ENCODE data around the gene CIC.

CIC gene

DNA sequence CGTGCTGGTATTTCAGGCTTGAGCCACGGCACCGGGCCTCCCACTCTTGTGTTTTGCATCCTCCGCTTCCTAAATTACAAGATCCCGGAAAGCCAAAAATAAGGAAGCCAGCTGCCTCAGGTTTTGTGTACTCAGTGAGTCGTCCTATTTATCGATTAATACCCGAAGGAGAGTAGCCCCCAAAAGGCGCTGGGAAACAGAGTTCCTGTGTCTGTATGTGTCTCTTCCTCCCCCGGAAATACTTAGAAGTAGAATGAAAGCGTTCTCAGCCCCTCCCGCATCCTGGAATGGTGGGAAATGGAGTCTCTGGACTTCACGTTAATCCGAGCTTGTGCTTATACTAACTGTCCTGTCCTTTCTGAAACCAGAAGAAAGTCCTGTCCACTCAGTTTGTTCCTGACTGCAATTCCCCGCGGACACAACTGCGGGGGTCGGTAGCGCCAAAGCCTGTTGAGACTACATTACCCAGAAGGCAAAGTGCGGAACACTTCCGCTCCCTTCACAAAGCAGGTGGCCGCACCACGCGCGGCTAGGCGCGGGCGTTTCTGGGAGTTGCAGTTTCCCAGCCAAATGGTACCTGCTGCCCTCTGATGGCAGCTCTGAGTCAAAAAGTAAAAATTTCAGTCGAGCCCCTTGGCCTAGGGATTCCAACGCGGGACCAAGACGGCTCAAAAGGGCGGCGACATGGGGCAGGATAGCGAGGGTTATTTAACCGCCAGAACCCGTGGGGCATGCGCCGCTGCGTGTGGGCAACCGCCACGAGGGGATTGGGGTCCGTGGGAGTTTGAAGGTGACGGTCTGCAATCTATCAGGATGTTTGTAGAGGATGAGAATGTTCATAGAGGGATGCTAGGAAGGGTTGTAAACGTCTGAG lies 24.5 kb upstream of the CIC start:
- no peak for DNase-seq

DNA sequence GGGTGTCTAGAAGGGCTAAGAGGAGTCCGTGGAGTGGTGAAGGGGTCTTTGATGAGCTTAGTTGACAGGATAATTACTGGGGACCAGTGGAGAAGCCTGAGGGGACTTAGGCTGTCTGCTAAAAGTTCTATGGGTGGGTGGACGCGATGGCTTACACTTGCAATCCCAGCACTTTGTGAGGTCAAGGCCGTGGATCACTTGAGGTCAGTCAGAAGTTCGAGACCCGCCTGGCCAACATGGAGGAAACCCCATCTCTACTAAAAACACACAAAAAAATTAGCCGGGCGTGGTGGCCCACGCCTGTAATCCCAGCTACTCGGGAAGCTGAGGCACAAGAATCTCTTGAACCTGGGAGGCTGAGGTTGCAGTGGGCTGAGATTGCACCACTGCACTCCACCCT lies 23.8 kb upstream of the CIC start:
- DNase-seq = no peak

GRCh38 chr19:42246143-42246921 lies 22.7 kb upstream of the CIC start:
- DNase-seq = no peak

- no peak for DNase-seq
Measured at GRCh38 chr19:42246922-42247639, 22.0 kb upstream of the CIC start.

GRCh38 chr19:42247640-42248199 lies 21.3 kb upstream of the CIC start:
- DNase-seq = no peak

DNA sequence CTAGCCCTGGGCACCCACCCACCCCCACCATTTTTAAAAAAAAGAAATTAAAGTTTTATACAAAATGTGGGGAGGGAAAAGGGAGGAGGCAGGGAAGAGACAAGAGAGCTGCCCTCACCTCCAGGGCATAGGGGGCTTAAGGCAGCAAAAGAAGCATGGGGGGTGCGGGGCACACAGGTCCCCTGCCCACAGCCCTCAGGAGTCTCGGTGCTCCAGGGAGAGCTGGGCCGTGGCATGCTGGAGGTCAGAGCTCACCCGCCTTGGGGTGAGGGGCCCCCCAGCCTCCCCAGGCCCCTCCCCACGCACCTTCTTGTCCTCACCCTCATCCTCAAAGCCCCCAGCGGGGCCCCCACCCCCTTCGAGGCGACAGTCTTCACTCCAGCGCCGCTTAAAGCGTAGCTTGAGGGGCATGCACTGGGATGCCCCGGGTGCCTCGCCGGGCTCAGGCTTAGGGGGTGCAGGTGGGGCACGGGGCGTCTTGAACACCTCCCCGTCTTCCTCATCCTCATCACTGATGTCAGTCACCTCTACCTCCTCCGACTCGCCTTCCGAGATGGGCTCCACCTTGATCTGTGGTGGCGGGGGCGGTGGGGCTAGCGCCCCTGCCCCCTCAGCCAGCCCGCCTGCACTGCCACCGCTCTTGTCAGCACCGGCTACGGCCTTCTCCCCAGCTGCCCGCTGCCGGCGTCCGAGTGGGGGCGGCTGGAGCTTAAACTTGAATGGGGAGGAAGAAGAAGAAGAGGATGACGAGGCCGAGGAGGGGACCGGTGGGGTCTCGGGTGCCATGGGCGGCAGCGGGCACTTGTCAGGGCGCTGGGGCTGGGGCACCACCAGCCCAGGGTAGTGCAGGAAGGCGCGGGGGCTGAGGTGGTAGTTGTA lies 20.5 kb upstream of the CIC start:
- DNase-seq = no peak

- DNase-seq = no peak
Measured at GRCh38 chr19:42249149-42249750, 19.8 kb upstream of the CIC start.

- DNase-seq = no peak
Measured at GRCh38 chr19:42249769-42250168, 19.3 kb upstream of the CIC start.

GRCh38 chr19:42250183-42250665 lies 18.8 kb upstream of the CIC start:
- DNase-seq = no peak

DNA sequence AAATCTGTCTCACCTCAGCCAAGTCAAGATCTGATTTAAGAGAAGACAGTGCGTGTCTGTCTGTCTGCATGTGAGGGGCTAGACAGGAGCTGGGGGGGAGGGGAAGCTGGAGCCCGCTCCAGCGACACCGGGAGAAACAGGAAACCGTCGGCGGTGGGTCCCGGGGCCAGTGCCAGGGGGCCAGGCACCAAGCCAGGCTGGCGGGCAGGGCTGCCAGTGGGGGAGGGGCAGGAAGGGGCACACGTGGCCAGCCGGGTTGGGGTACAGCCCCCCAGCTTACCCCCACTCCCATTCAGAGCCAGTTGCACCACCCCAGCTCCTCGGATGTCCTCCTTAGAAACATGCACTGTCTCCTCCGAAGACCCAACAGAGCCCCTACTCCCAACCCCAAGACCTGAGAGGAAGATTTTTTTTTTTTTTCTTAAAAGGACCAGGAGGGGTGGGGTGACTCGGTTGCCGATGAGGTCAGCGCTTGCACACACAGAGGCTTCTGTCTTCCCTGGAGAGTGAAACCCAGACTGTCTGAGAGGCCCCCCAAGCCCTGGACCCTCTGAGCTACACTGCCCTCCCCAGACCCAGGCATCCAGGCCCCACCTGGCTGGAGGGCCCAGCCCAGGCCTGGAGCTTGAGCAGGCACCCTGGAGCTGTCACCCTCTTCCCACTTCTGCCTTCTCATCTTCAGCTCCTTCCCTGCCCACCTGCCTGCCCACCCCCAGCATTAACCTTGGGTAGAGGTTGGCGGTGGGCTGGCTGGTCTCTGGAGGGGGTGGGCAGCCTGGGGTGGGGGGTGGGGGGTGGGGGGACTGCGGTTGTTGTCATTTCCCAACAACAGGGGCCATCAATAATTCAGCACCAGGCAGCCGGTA lies 18.2 kb upstream of the CIC start:
- DNase-seq = no peak

- DNase-seq = no peak
Measured at GRCh38 chr19:42251572-42252358, 17.3 kb upstream of the CIC start.

- no peak for DNase-seq
Measured at GRCh38 chr19:42252365-42253244, 16.4 kb upstream of the CIC start.

DNA sequence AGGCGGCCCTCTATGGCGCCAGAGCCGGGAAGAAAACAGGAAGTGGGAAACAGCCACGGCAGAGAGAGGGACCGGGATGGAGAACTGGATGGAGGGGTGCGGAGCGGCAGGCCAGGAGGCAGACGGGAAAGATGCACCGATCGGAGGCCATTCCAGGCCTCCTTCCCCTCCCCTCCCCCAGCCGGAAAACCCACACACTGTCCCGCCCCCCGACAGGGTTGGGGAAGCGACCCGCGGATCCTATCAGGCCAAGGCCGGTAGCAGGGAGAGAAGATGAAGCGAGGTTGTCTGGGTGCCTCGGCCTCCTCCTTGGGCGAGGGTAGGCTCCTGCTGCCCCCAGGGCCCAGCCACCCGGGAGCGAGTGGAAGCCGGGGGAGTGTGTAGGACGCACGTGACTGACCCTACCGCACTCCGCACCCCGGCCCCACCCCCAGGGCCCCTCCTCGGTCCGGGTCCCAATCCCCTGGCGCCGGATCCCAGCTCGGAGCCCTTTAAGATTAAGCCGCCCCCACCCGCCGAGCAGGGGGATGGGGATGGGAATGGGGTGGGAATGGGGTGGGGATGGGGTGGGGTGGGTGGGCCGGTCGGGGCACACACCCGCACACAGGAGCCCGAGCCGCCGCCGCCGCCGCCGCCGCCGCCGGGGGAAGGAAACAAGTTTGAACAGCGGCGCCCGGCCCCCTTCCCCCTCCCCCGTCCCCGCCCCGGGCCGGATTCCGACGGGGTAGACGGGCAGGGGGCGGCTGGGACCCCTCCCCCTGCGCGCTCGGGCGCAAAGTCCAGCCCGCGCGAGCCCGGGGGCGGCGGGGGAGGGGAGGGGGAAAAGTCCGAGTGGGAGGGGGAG lies 15.6 kb upstream of the CIC start:
- DNase-seq = no peak

DNA sequence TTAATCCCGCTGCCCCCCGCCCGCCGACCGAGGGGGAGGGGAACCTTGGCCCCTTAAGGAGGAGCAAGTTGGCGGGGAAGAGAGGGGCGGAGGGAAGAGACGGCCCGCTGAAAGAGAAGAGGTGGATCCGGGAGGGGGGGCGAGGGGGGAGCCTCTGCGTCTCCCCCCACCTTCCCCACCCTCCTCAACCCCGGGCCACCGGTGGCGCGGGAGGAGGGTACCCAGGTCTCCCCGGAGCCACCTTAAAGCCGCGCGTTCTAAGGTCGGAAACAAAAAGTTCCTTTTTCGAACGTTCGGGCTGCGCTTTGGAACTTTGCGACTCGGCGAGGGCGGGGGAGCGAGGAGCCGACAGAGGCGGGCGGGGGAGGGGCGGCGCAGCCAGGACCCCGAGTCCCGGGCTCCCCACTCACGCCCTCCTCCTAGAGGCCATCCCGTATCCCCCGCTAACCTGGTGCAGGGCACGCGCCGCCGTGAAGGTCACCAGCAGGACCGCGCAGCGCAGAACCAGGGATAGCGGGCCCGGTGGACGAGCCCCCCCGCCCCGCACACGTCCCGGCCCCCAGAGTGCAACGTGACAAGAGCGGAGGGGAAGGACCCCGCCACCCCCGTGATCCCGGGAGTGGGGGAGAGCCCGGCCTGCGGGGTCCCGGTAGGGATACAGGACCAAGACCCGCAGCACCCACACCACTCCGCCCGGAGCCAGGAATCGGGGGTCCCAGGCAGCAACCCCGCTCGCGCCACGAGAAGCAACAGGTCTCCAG lies 14.8 kb upstream of the CIC start:
- no peak for DNase-seq

GRCh38 chr19:42254850-42255765 lies 13.9 kb upstream of the CIC start, which contains the start of gene ERF:
Gene ERF, minus strand, starts transcription at chr19:42255128. Its CDS starts 129 bp downstream, at chr19:42254999.
- no peak for DNase-seq
